Upper lobe of right lung (tissue), 1 donor: ENCODE data around the gene MAT2A. TPM values are rescaled to one million over a fixed set of nuclear protein-coding genes. Genes with fewer than 3 reads are reported as not detected.
A peak's percentile ranks its signal among the peaks of the same experiment; 100 is the strongest.

Experiments used
- ATAC-seq: fragments of 200-7000 bp; cut with Tn5 transposase; one replicate; pipeline ENCODE4 v1.9.1; 2020; ENCODE audit warnings: mild to moderate bottlenecking, moderate library complexity
- DNase-seq: peaks from one replicate; pipeline ENCODE4 v3.0.0-alpha.2; 2020
- H3K27ac ChIP-seq: fragments of 200-600 bp; one replicate; pipeline ENCODE4 v1.8.0; 2022
- H3K27me3 ChIP-seq: fragments of 200-600 bp; one replicate; pipeline ENCODE4 v1.8.0; 2022; ENCODE audit warnings: mild to moderate bottlenecking
- H3K36me3 ChIP-seq: fragments of 200-600 bp; one replicate; pipeline ENCODE4 v1.8.0; 2022
- H3K4me1 ChIP-seq: fragments of 200-600 bp; one replicate; pipeline ENCODE4 v1.8.0; 2022
- H3K4me3 ChIP-seq: fragments of 200-600 bp; one replicate; pipeline ENCODE4 v1.8.0; 2022; ENCODE audit warnings: mild to moderate bottlenecking
- H3K9me3 ChIP-seq: fragments of 200-600 bp; one replicate; pipeline ENCODE4 v1.8.0; 2022
- intact Hi-C: fragments of 100-400 bp; cut with DNase I; formaldehyde crosslinking; loops from one replicate; pipeline ENCODE4 v1.11.0; 2022
- total RNA-seq: library from RNA; stranded (reverse); fragmentation: NEBNext Ultra II Directional; extraction: Animal tissue kit (Norgen Biotek cat#: 25700); gene quantifications from one replicate; pipeline ENCODE4 v1.2.1, GENCODE V29; 2021
- TF ChIP-seq, protein P1 (sequence below): fragments of 200-600 bp; IDR thresholded peaks from one replicate; pipeline ENCODE4 v1.8.0; 2022; ENCODE audit warnings: antibody characterized with exemption
- donor health status: DM: no; HTN: yes; CAD: no; lungs with severe emphysema.

MAT2A gene
- total RNA-seq, 1 donor from 2014 or later = 212 TPM

- H3K36me3 ChIP-seq = no peaks in the 10 kb centered on the region
- no peak overlapping the region for H3K27ac ChIP-seq
- H3K27me3 ChIP-seq = no peaks in the 10 kb centered on the region
- TF ChIP-seq, protein P1, sequence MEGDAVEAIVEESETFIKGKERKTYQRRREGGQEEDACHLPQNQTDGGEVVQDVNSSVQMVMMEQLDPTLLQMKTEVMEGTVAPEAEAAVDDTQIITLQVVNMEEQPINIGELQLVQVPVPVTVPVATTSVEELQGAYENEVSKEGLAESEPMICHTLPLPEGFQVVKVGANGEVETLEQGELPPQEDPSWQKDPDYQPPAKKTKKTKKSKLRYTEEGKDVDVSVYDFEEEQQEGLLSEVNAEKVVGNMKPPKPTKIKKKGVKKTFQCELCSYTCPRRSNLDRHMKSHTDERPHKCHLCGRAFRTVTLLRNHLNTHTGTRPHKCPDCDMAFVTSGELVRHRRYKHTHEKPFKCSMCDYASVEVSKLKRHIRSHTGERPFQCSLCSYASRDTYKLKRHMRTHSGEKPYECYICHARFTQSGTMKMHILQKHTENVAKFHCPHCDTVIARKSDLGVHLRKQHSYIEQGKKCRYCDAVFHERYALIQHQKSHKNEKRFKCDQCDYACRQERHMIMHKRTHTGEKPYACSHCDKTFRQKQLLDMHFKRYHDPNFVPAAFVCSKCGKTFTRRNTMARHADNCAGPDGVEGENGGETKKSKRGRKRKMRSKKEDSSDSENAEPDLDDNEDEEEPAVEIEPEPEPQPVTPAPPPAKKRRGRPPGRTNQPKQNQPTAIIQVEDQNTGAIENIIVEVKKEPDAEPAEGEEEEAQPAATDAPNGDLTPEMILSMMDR = no peak
- peaks cover 8% of the 10 kb centered on the region for H3K4me1 ChIP-seq
- no peak for ATAC-seq
- DNase-seq = no peak
- H3K9me3 ChIP-seq = no peaks in the 10 kb centered on the region
- H3K4me3 ChIP-seq = no peak overlapping the region
- intact Hi-C loops = no loop called here
Measured at GRCh38 chr2:85527787-85528186, 11.2 kb upstream of the MAT2A start.

GRCh38 chr2:85528355-85528754, 10.6 kb upstream of the MAT2A start:
- TF ChIP-seq, protein P1 = no peak
- Histone ChIP-seq H3K27me3 (no peaks in the 10 kb centered on the region), H3K27ac (no peak overlapping the region), H3K9me3 (no peaks in the 10 kb centered on the region), H3K36me3 (no peaks in the 10 kb centered on the region), H3K4me1 (peaks cover 8% of the 10 kb centered on the region), H3K4me3 (no peak overlapping the region)
- DNase-seq = no peak
- ATAC-seq = no peak
- intact Hi-C loops = no loop called here

DNA sequence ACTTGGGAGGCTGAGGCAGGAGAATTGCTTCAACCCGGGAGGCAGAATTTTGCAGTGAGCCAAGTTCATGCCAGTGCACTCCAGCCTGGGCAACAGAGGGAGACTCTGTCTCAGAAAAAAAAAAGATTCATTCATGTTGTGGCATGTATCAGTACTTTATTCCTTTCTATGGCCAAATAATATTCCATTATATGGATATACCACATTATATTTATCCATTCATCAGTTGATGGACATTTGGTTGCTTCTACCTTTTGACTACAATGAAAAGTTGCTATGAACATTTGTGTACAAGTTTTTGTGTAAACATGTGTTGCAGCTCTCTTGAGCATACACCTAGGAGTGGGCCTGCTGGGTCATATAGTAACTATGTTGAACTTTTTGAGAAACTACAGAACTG, 9.2 kb upstream of the MAT2A start:
- TF ChIP-seq, protein P1 = no peak
- no peak overlapping the region for H3K4me3 ChIP-seq
- ATAC-seq (no peak), DNase-seq (no peak)
- no peaks in the 10 kb centered on the region for H3K27me3 ChIP-seq
- no peaks in the 10 kb centered on the region for H3K4me1 ChIP-seq
- H3K9me3 ChIP-seq = no peaks in the 10 kb centered on the region
- H3K36me3 ChIP-seq = no peaks in the 10 kb centered on the region
- H3K27ac ChIP-seq = no peak overlapping the region
- intact Hi-C loops = no loop called here

- Histone ChIP-seq H3K27me3 (no peaks in the 10 kb centered on the region), H3K4me1 (peaks cover 3% of the 10 kb centered on the region), H3K27ac (no peak overlapping the region), H3K36me3 (no peaks in the 10 kb centered on the region), H3K4me3 (no peak overlapping the region), H3K9me3 (no peaks in the 10 kb centered on the region)
- intact Hi-C loops = no loop called here
- ATAC-seq (peak; percentile 48), DNase-seq (no peak)
- TF ChIP-seq, protein P1 = no peak
Measured at GRCh38 chr2:85531589-85531988, 7.4 kb upstream of the MAT2A start.

DNA sequence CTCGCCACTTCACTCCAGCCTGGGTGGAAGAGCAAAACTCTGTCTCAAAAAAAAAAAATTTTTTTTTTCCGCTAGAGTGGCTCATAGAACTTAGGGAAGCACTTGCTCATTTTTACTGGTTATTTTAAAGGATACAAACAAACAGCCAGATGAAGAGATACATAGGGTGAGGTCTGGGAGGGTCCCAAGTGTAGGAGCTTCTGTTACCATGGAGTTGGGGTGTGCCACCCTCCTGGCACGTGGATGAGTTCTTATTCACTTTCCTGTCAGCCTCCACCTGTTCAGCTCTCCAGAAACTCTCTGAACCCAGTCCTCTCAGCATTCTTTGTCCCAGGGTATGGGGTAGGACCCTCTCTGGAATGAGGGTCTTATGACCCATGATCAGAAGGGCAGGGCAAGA, 4.9 kb upstream of the MAT2A start:
- intact Hi-C loops = no loop called here
- H3K4me3 ChIP-seq = no peak overlapping the region
- no peaks in the 10 kb centered on the region for H3K36me3 ChIP-seq
- H3K27ac ChIP-seq = no peak overlapping the region
- no peaks in the 10 kb centered on the region for H3K27me3 ChIP-seq
- TF ChIP-seq, protein P1 = no peak
- no peaks in the 10 kb centered on the region for H3K9me3 ChIP-seq
- DNase-seq (no peak), ATAC-seq (no peak)
- peaks cover 14% of the 10 kb centered on the region for H3K4me1 ChIP-seq

GRCh38 chr2:85534881-85535280, 4.1 kb upstream of the MAT2A start:
- intact Hi-C loops = no loop called here
- no peak overlapping the region for H3K27ac ChIP-seq
- H3K4me3 ChIP-seq = no peak overlapping the region

More at GRCh38 chr2:85534881-85535280, 4.1 kb upstream of the MAT2A start:
- no peak for DNase-seq
- no peaks in the 10 kb centered on the region for H3K9me3 ChIP-seq
- no peaks in the 10 kb centered on the region for H3K27me3 ChIP-seq
- no peak for ATAC-seq
- TF ChIP-seq, protein P1 = no peak
- no peaks in the 10 kb centered on the region for H3K36me3 ChIP-seq
- peaks cover 14% of the 10 kb centered on the region for H3K4me1 ChIP-seq
